Medulla oblongata (tissue), 1 donor: ENCODE results near the gene CPTP.
"Not testable (repeated sequence)": the region's sequence is repeated elsewhere in the genome, so short reads cannot be mapped to it uniquely, and the experiment has no call there.

ENCODE experiments used
- DNase-seq: peaks from one replicate; pipeline ENCODE4 v3.0.0-alpha.2; 2015; ENCODE audit errors: extremely low spot score

CPTP gene

GRCh38 chr1:1361982-1362423 lies 37.4 kb downstream of the CPTP start:
- DNase-seq = no peak

- no peak for DNase-seq
Observed at GRCh38 chr1:1364266-1364665, 39.7 kb downstream of the CPTP start.

GRCh38 chr1:1365875-1366698 lies 41.5 kb downstream of the CPTP start:
- no peak for DNase-seq

GRCh38 chr1:1366699-1367066 lies 42.1 kb downstream of the CPTP start:
- no peak for DNase-seq

- DNase-seq = no peak
Observed at GRCh38 chr1:1367315-1367714, 42.7 kb downstream of the CPTP start.

GRCh38 chr1:1370094-1370493 lies 45.5 kb downstream of the CPTP start:
- DNase-seq = not testable (repeated sequence)

- DNase-seq = no peak
Observed at GRCh38 chr1:1370771-1371300, 46.2 kb downstream of the CPTP start.

- DNase-seq = no peak
Observed at GRCh38 chr1:1371364-1371745, 46.8 kb downstream of the CPTP start.

- DNase-seq = no peak
Observed at GRCh38 chr1:1371746-1372711, 47.4 kb downstream of the CPTP start.

GRCh38 chr1:1373051-1373814 lies 48.6 kb downstream of the CPTP start:
- no peak for DNase-seq

- DNase-seq = no peak
Observed at GRCh38 chr1:1373815-1374588, 49.4 kb downstream of the CPTP start.

GRCh38 chr1:1374589-1374928 lies 50.0 kb downstream of the CPTP start:
- no peak for DNase-seq

GRCh38 chr1:1374929-1375662 lies 50.5 kb downstream of the CPTP start, which contains the start of gene AURKAIP1:
AURKAIP1 (minus strand) TSS chr1:1375207; CDS start chr1:1374756, 451 bp downstream.
- DNase-seq = peak; percentile 100

- DNase-seq = no peak
Observed at GRCh38 chr1:1376551-1377226, 52.1 kb downstream of the CPTP start.

- no peak for DNase-seq
Observed at GRCh38 chr1:1377540-1378205, 53.1 kb downstream of the CPTP start.
